Measurements from ENCODE around the gene DCP1A.
"Not testable (repeated sequence)": the region's sequence is repeated elsewhere in the genome, so short reads cannot be mapped to it uniquely, and the experiment has no call there.

Gene DCP1A

DNA sequence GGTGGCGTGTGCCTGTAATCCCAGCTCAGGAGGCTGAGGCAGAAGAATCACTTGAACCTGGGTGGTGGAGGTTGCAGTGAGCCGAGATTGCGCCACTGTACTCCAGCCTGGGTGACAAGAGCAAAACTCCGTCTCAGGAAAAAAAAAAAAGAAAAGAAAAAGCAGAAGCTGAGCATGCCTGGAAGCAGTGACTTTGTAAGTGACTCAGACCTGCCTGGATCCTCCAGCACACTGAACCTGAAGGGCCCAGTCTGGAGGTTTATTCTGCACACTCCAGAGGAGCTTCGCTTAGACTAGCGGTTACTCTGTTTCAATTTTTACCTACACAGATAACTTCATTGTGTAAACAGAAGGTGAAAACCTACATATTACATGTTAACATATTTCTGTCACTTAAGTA is 19.4 kb downstream of the DCP1A start:
- DNase-seq, result not testable (repeated sequence)

DNA sequence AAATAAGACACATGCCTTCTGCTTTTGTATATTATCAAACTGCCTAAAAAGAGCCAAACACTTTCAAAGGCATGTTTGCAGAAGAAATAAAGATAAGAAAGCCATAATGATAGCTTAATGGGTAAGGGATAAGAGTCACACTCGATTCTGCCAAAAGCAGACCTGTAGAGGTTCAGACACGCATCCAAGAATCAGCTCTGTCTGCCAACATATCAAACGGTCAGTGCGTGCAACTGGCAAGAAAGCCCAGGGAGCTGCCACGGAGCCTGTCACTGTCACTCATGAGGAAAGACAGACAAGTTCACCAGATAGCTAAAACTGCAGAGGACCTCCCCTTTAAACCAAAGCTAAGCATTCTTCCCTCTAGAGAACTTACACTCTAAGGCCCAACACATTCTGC is 23.2 kb downstream of the DCP1A start:
- no peak for DNase-seq

DNA sequence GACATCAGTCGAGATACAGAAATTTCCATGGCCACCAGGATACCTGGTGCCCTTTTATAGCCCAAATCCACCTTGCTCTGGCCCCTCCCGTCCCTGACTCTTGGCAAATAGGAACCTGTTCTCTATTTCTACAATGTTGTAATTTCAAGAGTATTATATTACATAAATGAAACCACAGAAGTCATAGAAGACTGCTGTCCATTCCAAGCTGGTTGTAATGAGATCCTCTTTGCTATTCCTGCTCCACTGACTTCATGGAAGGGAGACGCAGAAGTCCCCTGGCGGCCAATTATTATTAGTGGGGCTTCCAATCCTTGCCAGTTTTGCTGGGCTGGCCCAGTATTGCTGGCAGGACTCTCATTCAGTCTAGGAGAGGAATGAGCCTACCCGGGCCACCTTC is 26.6 kb downstream of the DCP1A start:
- DNase-seq, result no peak

DNA sequence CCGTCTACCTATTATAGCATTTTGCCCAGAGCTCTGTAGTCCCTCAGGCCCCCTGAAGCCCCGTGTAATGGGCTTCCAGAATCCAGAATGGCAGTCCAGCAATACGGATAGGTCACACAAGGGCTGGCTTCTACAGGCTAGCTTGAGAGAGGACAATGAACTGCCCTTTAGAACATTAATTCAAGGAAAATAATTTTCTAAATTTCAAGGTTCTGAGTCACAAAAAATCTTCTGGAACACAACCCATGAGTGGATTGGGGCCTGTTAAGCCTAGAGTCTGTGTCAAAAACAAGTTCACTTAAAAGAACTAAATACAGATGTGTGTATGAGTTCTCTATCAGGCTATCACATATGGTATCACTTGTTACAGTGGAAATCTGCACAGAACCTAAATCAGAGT is 28.8 kb downstream of the DCP1A start:
- no peak for DNase-seq

DNA sequence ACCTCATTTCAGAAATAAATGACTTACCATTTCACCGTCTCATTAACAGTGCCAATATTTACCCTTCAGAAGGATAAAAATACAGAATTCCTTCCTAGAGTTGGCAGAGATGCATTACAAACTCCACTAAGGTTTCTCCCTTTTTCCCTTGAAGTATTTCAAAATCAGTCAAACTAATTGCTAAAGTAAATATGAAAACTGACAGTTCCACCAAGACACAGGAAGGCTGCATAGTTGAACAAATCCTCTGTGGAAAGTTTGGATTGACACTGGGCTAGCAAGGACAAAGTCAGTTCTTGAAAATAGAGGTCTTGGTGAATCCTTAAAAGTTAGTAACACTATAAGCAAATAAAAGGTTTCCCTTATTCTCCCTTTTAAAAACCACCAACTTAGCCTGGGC is 34.5 kb downstream of the DCP1A start:
- no peak for DNase-seq

DNA sequence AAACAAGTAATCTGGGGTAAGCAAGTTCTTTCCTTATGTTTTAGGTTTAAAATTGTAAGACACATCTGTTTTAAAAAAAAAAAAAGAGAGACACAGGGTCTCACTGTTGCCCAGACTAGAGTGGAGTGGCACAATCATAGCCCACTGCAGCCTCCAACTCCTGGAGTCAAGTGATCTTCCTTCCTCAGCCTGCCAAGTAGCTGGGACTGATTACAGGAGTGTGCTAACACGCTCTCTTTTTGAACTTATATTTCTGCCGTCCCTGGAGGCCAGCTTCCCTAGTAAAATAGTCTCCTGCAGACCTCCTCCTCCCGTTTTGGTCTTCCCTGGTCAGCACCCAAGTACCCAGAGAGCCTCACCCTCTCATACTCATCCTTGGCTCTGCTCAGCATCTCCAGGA is 35.5 kb downstream of the DCP1A start:
- DNase-seq, result no peak

DNA sequence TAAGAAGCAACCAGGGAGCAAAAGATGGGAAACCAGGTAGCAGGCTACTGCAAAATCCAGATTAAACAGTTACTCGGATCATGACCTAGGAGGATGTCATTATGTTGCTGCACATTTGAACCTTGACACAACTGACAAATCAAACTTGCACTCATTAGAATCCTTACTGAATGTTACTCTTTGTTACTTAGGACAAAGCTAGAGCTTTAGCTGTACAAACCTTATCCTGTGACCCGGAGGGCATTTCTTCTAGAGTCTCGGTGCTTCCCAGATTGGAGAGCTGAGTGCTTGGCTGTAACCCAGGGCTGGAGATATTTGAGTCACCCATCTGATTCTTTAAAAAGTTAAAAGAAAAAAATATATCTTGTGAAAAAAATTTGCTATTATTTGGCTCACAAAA is 43.4 kb downstream of the DCP1A start:
- DNase-seq, result no peak

DNA sequence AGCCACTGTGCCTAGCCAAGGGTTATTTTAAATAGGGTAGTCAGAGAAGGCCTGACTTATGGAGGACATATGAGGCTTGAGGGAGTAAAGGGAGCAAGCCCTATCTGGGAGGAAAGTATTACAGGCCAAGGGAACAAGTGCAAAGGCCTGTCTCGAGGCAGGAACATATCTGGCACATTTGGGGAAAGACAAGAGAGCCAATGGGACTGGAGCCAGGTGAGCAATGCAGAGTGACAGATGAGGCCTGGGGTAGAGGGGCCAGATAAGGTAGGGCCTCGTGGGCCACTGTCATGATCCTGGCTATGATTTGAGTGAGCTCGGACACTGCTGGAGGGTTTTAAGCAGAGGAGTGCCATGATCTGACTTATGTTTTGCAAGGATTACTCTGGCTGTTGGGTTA is 43.8 kb downstream of the DCP1A start:
- DNase-seq, result no peak

DNA sequence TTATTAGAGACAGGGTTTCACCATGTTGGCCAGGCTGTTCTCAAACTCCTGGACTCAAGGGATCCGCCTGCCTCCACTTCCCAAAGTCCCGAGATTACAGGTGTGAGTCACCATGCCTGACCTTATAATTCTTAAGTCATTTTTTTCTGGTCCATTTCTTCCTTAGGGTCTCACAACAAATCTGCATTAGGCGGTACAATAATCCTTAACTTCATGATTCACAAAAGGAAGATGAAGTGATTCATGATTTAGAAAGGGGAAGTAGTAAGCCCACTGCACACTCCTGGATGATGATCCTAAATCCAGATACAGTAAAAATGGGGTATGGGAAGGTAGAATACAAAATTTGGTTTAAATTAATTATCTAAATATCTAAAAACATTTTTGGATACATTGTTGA is 46.5 kb downstream of the DCP1A start:
- DNase-seq, result no peak

DNA sequence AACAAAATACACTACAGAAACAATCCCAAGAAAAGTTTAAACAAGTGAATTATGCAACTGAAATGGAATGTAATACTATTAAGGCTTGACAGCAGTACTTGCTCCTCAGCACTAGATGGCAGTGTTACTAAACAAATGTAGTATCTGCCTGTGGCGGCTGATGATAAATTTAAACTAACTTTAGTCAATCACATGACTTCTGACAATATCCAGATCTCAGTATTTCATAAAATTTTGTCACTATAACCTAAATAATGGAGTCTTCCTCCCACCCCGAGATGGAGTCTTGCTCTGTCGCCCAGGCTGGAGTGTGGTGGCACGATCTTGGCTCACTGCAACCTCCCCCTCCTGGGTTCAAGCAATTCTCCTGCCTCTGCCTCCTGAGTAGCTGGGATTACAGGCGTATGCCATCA is 47.7 kb downstream of the DCP1A start:
- DNase-seq, result peak in 1 of 2 donors; percentile 23

DNA sequence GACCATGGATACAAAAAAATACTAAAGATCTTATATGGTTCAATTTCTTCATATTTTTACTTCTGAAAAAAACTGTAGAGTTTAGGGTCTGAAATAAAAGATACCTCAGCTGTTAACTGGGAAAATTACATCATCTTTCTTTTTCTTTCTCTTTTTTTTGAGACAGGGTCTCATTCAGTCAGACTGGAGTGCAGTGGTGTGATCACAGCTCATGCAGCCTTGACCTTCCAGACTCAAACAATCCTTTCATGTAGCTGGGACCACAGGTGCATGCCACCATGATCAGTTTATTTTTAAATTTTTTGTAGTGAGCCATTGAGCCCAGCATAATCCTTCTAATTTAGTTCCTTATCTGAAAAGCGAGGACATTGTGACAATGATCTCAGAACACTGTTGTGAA is 51.9 kb downstream of the DCP1A start:
- no peak for DNase-seq

DNA sequence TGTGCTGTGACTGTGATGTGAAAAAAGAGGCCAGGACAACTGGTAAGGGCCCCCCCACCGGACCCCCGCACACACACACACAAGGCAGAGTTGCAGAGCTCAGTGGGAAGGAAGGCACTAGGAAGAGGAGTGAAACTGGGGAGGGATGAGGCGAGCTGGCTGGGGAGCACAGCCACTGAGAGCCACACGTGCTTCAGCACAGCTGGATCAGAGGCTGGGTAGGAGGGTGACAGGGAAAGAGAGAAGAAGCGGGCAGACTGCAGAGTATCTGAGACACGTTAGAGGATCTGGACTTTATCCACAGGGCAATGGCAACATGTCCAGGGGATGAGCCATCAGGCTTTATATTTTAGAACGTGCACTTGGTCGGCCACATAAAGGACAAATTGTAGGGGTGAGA is 53.5 kb downstream of the DCP1A start:
- no peak for DNase-seq

DNA sequence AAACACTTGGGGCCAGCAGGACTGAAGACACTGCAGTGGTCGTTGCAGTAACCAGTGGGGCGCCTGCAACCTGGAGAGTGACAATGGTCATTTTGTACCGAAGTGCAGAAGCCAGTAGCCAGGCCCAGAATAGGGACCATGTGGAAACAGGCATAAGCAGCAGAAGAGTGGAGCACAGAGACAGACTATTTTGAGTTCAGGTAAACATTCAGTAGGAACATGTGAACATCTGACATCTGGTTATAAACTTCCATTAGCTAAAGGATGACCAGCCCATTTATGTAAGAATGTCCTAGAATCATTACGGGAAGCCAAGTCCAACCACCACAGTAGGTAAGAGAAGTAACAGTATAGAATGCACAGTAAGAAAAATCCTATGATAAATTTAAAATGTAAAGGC is 59.1 kb downstream of the DCP1A start:
- DNase-seq, result no peak

DNA sequence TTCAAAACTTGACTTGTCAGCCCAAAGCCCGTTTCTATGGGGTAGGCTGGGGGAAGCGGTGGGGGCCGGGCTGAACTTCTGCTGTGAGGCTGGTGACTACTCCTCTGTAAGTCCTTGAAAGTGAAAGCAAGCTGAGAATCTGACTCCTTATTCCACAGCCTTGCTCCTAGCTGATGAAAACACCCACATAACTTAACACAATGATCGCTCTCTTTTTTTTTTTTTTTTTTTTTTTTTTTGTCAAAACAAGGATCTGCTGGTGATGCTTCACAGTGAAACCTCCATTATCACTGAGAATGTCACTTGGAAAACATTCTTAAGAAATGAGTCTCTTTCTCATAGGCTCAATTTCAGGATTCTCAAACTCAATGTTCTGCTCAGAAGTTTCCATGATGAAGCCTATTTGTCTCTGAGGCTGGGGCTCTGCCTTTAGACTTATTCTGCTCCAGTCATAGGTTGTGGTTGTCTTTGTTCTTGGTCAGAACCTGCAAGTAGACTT is 60.2 kb downstream of the DCP1A start:
- DNase-seq, result no peak

DNA sequence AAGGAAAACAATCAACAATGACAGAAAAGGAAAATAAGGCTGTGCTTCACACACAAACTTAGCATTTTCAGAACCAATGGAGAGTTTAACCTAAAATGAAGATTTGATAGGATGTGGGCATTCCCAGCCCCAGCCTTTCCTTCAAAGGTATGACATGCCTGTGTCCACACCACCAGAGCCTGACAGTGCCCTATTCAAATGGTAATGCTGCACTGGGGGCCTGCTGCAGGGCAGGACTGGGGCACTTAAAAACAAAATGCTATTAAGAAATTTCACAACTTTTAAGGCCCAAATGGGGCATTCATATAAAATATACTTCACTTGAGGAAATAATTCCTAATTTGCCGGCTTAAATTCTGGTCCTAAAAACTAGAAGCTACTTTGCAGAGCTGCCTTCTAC is 60.6 kb downstream of the DCP1A start:
- DNase-seq, result no peak

DNA sequence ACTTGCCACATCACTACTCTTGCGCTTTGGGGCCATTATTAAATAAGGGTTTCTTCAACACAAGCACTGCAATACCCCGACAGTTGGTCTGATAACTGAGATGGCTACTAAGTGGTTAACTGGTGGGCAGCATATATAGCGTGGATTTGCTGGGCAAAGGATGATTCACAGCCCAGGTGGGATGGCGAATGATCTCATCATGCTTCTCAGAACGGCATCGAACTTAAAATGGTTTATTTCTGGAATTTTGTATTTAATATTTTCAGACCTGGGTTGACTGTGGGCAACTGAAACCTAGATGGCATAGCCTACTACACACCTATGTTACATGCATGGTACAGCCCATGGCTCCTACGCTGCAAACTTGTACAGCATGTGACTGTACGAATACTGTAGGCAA is 64.8 kb downstream of the DCP1A start:
- DNase-seq, result no peak

DNA sequence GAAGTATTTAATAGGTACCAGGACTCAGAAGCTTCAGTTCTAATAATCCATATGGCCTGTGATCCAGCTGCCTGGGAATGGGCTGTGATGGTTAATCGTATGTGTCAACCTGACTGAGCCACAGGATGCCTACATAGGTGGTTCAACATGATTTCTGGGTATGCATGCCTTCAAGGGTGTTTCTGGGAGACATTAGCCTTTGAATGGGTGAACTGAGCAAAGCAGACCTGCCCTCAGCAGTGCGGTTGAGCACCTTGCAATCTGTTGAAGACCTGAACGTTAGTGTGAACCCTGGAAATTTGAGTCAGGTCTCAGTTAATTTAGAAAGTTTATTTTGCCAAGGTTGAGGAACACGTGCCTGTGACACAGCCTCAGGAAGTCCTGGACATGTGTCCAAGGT is 68.7 kb downstream of the DCP1A start:
- no peak for DNase-seq

DNA sequence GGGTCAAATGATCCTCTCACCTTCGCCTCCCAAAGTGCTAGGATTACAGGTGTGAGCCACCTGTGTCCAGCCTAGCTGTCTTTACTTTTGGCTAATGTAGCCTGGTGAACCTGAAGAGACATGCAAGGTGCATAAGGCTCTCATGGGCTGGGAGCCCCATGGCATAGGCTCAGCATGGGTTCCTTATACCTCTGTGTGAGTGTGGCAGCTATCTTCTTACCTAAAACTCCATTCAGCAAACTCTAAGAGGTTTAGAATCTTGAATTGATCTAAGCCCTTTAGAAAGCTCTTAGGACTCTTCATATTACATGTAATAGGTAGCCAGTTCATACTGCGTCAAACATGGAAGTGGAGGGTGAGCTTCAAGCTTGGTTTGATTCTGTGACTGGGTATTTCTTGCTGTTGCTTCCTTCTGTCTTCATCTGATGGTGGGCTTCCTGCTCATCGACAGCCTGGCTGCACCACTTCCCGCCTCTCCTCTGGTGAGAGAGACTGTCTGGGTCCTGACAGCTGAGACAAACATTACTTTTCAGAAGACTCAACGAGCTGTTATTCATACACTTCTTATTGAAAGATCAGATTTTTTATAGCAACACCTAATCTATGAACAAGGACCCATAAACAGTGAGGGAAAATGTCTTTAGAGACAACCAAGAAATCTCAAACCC is 72.3 kb downstream of the DCP1A start:
- DNase-seq, result no peak

DNA sequence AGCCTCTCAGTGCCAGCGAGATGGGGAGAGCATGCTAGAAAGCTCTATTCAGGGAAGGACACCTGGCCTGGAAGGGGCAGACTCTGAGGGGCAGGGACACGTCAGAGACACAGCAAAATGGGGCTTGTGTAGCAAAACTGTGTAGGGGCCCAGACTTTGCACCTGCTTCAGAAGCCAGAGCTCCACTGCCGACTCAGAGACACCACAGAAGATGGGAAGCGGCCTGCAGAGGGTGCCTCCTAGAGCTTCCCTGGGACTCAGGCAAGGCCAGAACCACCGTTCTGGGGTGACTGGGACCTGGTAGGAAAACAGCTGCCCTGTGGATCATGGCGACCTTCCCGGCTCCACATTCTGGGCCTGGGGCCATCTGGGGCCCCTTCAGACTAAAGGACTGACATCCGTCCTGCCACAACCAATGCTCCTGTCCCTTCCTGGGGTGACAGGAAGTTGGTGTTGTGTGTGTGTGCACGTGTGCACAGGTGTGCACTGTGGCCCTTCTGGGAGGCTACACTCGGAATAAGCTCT is 74.1 kb downstream of the DCP1A start:
- no peak for DNase-seq

DNA sequence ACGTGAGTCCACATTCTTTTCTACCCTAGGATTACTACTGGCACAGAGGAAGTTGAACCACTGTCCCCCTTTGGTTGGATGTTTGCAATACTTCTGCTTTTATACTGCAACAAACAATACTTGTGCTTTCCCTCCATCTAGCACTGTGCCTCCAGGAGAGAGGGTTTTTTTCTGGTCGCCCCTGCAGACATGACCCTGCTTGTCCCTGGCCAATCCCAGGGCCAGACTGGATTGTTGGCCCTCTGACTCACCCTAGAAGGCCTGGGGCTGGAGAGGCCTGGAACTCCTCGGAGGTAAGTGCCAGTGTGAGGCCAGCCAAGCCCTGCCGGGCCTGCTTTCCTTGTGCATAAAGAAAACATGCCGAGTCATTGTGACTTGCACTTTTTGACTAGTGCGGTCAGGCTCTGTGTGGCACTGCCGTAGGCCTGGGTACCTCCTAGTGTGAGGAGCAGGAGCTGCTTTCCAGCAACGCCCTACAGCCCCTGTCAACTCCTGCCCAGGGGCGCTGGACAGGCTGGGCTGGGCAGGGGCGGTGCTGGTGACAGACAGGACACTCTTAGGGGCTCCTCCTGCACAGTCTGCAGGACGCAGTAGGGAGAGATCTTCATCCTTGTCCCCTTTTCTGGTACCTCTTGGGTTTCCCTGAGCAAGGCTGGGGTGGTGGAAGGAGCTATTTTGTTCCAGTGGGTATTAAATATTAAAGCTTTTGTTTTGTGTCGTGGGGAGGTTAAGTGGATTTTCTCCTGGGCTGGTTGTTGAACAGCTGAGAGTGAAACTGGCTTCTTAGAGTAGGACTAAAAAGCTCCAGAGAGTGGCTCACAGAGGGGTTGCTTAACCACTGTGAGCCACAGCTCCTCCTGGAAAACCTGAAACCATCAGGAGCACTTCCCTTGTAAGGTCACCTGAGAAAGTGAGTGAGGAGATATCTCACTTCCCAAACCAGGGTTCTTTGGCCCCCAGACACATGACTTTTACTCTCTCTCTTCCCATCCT is 77.2 kb downstream of the DCP1A start:
- no peak for DNase-seq

DNA sequence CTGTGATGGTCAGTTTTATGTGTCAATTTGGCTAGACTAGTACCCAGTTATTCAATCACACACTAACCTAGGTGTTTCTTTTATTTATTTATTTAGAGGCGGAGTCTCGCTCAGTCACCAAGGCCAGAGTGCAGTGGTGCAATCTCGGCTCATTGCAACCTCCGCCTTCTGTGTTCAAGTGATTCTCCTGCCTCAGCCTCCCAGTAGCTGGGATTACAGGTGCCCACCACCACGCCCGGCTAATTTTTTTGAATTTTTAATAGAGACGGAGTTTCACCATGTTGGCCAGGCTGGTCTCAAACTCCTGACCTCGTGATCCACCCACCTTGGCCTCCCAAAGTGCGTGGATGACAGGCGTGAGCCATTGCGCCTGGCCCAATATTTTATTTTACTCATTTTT is 78.2 kb downstream of the DCP1A start:
- DNase-seq, result not testable (repeated sequence)

DNA sequence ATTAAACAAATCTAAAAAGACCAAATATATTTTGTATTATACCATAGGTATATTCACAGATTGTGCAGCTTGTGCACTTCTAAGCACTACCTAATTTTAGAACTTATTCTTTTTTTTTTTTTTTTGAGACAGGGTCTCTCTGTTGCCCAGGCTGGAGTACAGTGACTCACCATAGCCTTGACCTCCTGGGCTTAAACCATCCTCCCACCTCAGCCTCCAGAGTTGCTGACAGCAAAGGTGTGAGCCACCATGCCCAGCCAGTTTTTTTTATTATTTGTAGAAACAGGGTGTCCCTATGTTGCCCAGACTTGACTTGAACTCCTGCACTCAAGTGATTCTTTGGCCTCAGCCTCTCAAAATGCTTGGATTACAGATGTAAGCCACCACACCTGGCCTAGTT is 79.6 kb downstream of the DCP1A start:
- DNase-seq, result no peak

DNA sequence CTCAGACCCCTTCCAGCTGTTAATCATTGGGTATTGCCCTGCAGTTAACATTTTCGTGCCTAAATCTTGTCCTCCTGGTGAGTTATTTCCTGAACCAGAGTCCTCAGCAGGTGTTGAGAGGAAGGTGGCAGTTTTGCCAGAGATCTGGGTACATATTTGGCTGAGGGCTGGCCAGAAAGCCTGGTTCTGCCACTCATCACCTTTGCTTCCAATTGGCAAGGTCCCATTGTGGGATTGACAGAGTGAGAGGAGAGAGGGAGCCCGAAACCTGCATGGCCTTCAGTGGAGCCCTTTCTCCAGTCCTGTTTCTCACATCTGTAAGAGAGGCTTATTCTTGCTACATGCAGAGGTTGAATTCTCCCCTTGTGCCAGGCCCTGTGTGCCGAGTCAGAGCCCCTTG is 82.6 kb downstream of the DCP1A start:
- DNase-seq, result no peak

DNA sequence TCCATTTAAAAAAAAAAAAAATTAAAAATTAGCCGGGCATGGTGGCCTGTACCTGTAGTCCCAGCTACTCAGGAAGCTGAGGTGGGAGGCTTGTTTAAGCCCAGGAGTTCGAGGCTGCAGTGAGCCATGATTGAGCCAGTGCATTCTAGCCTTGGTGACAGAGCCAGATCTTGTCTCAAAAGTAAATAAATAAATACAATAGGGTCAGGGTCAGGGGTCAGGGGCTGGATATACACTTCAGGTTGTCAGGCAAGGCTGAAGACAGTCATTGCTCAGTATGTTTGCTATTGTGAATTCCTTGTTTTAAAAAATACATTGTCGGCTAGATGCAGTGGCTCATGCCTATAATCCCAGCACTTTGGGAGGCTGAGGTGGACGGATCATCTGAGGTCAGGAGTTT is 83.4 kb downstream of the DCP1A start:
- no peak for DNase-seq
